ENCODE data around the gene ELAC1.

ELAC1 gene, protein sequence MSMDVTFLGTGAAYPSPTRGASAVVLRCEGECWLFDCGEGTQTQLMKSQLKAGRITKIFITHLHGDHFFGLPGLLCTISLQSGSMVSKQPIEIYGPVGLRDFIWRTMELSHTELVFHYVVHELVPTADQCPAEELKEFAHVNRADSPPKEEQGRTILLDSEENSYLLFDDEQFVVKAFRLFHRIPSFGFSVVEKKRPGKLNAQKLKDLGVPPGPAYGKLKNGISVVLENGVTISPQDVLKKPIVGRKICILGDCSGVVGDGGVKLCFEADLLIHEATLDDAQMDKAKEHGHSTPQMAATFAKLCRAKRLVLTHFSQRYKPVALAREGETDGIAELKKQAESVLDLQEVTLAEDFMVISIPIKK

GRCh38 chr18:50967714-50968661 lies at the start of gene ELAC1:
ELAC1 (plus strand) TSS chr18:50968040; CDS start chr18:50974405, 6,365 bp downstream.
- no peaks in the 10 kb centered on the region for H3K27me3 ChIP-seq (ENCODE audit: insufficient read depth, low read length)
- H3K79me2 ChIP-seq (ENCODE audit: control insufficient read depth, insufficient read depth, low read length, unreplicated experiment) = peaks cover 19% of the 10 kb centered on the region
- peak within 1 kb of the TSS; percentile 89 for H3K4me3 ChIP-seq (ENCODE audit: low read depth, low read length)
- H3K4me1 ChIP-seq (ENCODE audit: control insufficient read depth, insufficient read depth, low read length, unreplicated experiment) = peaks cover 22% of the 10 kb centered on the region
- H3K36me3 ChIP-seq (ENCODE audit: insufficient read depth, low read length) = no peaks in the 10 kb centered on the region
- peak within 1 kb of the TSS; percentile 100 for H2AFZ ChIP-seq (ENCODE audit: low read length, unreplicated experiment)
- peak within 1 kb of the TSS; percentile 84 for H3K27ac ChIP-seq (ENCODE audit: low read depth, low read length)

- Histone ChIP-seq H3K4me1 (ENCODE audit: control insufficient read depth, insufficient read depth, low read length, unreplicated experiment) (peaks cover 14% of the 10 kb centered on the region), H3K4me3 (ENCODE audit: low read depth, low read length) (no peak overlapping the region), H3K27ac (ENCODE audit: low read depth, low read length) (no peak overlapping the region), H3K36me3 (ENCODE audit: insufficient read depth, low read length) (peaks cover 26% of the 10 kb centered on the region), H3K27me3 (ENCODE audit: insufficient read depth, low read length) (no peaks in the 10 kb centered on the region), H2AFZ (ENCODE audit: low read length, unreplicated experiment) (no peak overlapping the region), H3K79me2 (ENCODE audit: control insufficient read depth, insufficient read depth, low read length, unreplicated experiment) (no peaks in the 10 kb centered on the region)
These were observed 49.7 kb upstream of the ELAC1 start for GRCh38 chr18:50918153-50918552.

GRCh38 chr18:50924372-50924771 lies 43.5 kb upstream of the ELAC1 start:
- Histone ChIP-seq H3K79me2 (ENCODE audit: control insufficient read depth, insufficient read depth, low read length, unreplicated experiment) (no peaks in the 10 kb centered on the region), H3K4me3 (ENCODE audit: low read depth, low read length) (no peak overlapping the region), H3K27ac (ENCODE audit: low read depth, low read length) (no peak overlapping the region), H3K27me3 (ENCODE audit: insufficient read depth, low read length) (no peaks in the 10 kb centered on the region), H2AFZ (ENCODE audit: low read length, unreplicated experiment) (no peak overlapping the region), H3K4me1 (ENCODE audit: control insufficient read depth, insufficient read depth, low read length, unreplicated experiment) (peaks cover 4% of the 10 kb centered on the region), H3K36me3 (ENCODE audit: insufficient read depth, low read length) (peaks cover 48% of the 10 kb centered on the region)

DNA sequence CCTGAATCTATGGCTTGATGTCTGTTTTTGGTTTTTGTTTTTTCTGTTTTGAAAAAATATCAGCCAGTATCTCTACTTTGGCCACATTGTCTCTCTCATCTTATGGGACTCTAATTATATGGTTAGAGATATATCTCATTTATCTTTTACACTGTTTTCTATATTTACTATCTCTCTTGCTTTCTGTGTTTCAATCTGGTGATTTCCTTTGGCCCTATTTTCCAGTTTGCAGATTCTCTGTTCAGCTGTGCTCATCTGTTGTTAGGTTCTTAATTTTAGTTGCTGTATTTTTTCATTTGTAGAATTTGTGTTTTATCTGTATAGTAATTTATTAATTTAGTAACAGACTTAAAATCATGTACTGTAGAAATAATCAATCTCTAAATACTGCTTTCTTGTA lies 41.3 kb upstream of the ELAC1 start:
- Histone ChIP-seq H3K4me3 (ENCODE audit: low read depth, low read length) (no peak overlapping the region), H3K4me1 (ENCODE audit: control insufficient read depth, insufficient read depth, low read length, unreplicated experiment) (peaks cover 4% of the 10 kb centered on the region), H3K27me3 (ENCODE audit: insufficient read depth, low read length) (no peaks in the 10 kb centered on the region), H2AFZ (ENCODE audit: low read length, unreplicated experiment) (no peak overlapping the region), H3K27ac (ENCODE audit: low read depth, low read length) (no peak overlapping the region), H3K36me3 (ENCODE audit: insufficient read depth, low read length) (peaks cover 40% of the 10 kb centered on the region), H3K79me2 (ENCODE audit: control insufficient read depth, insufficient read depth, low read length, unreplicated experiment) (no peaks in the 10 kb centered on the region)

DNA sequence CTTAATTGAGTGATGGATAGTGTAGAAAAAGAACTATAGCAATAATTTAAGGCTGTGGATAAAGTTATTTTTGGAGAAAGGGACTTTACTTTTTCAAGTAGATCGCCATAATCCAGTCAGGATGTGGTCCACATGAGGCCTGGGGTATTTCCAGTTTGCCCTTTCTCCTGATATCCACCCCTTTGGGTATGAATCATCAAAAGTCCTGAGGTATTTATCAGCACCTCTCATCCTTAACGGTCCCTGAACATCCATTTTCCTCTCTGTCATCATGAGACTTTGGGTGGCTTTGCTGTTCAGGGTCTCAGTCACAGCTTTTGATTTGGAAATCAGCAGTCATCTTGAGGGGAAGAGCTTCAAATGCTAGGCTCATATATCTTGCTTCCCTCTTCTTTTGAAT lies 39.3 kb upstream of the ELAC1 start:
- Histone ChIP-seq H3K36me3 (ENCODE audit: insufficient read depth, low read length) (peaks cover 32% of the 10 kb centered on the region), H3K4me3 (ENCODE audit: low read depth, low read length) (no peak overlapping the region), H3K27me3 (ENCODE audit: insufficient read depth, low read length) (no peaks in the 10 kb centered on the region), H2AFZ (ENCODE audit: low read length, unreplicated experiment) (no peak overlapping the region), H3K27ac (ENCODE audit: low read depth, low read length) (no peak overlapping the region), H3K4me1 (ENCODE audit: control insufficient read depth, insufficient read depth, low read length, unreplicated experiment) (peaks cover 4% of the 10 kb centered on the region), H3K79me2 (ENCODE audit: control insufficient read depth, insufficient read depth, low read length, unreplicated experiment) (no peaks in the 10 kb centered on the region)

DNA sequence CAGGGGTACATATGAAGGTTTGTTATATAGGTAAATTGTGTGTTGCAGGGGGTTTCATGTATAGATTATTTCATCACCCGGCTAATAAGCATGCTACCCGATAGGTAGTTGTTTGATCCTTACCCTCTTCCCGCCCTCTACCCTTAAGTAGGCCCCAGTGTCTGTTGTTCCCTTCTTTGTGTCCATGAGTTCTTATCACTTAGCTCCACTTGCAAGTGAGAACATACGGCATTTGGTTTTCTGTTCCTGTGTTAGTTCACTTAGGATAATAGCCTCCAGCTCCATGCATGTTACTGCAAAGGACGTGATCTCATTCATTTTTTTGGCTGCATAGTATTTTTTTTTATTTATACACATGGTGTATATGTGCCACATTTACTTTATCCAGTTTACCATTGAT lies 34.2 kb upstream of the ELAC1 start:
- Histone ChIP-seq H3K79me2 (ENCODE audit: control insufficient read depth, insufficient read depth, low read length, unreplicated experiment) (no peaks in the 10 kb centered on the region), H3K4me1 (ENCODE audit: control insufficient read depth, insufficient read depth, low read length, unreplicated experiment) (peaks cover 1% of the 10 kb centered on the region), H3K36me3 (ENCODE audit: insufficient read depth, low read length) (no peaks in the 10 kb centered on the region), H3K27ac (ENCODE audit: low read depth, low read length) (no peak overlapping the region), H3K27me3 (ENCODE audit: insufficient read depth, low read length) (no peaks in the 10 kb centered on the region), H2AFZ (ENCODE audit: low read length, unreplicated experiment) (no peak overlapping the region), H3K4me3 (ENCODE audit: low read depth, low read length) (no peak overlapping the region)

- no peak overlapping the region for H3K27ac ChIP-seq (ENCODE audit: low read depth, low read length)
- H3K36me3 ChIP-seq (ENCODE audit: insufficient read depth, low read length) = no peaks in the 10 kb centered on the region
- no peak overlapping the region for H3K4me3 ChIP-seq (ENCODE audit: low read depth, low read length)
- H2AFZ ChIP-seq (ENCODE audit: low read length, unreplicated experiment) = no peak overlapping the region
- H3K4me1 ChIP-seq (ENCODE audit: control insufficient read depth, insufficient read depth, low read length, unreplicated experiment) = no peaks in the 10 kb centered on the region
- no peaks in the 10 kb centered on the region for H3K79me2 ChIP-seq (ENCODE audit: control insufficient read depth, insufficient read depth, low read length, unreplicated experiment)
- H3K27me3 ChIP-seq (ENCODE audit: insufficient read depth, low read length) = no peaks in the 10 kb centered on the region
These were observed 33.2 kb upstream of the ELAC1 start for GRCh38 chr18:50934545-50935211.

- Histone ChIP-seq H3K27me3 (ENCODE audit: insufficient read depth, low read length) (no peaks in the 10 kb centered on the region), H3K79me2 (ENCODE audit: control insufficient read depth, insufficient read depth, low read length, unreplicated experiment) (no peaks in the 10 kb centered on the region), H3K4me3 (ENCODE audit: low read depth, low read length) (no peak overlapping the region), H3K4me1 (ENCODE audit: control insufficient read depth, insufficient read depth, low read length, unreplicated experiment) (no peaks in the 10 kb centered on the region), H3K36me3 (ENCODE audit: insufficient read depth, low read length) (peaks cover 5% of the 10 kb centered on the region; the same call in 1 of the 2 replicates), H2AFZ (ENCODE audit: low read length, unreplicated experiment) (no peak overlapping the region), H3K27ac (ENCODE audit: low read depth, low read length) (no peak overlapping the region)
These were observed 32.2 kb upstream of the ELAC1 start for GRCh38 chr18:50935493-50936191.

DNA sequence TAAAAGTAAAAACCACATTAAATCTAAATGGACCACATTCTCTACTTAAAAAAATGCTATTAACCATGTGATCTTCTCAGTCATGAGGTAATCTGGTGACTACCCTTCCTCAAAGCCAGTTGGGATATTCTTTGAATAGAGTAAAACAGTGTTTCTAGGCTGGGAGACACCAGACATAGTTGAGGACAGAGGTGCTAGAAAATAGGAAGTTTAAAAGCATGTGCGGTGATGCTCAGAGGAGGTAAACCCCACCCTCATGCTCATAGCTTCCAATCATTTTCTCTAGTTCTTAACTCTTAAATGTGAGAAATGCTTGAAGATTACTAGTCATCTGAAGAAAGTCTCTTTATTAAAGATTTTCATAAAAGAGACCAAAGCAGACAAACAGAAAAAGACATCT lies 30.7 kb upstream of the ELAC1 start:
- Histone ChIP-seq H3K27ac (ENCODE audit: low read depth, low read length) (no peak overlapping the region), H3K27me3 (ENCODE audit: insufficient read depth, low read length) (no peaks in the 10 kb centered on the region), H3K4me3 (ENCODE audit: low read depth, low read length) (no peak overlapping the region), H3K79me2 (ENCODE audit: control insufficient read depth, insufficient read depth, low read length, unreplicated experiment) (no peaks in the 10 kb centered on the region), H2AFZ (ENCODE audit: low read length, unreplicated experiment) (no peak overlapping the region), H3K36me3 (ENCODE audit: insufficient read depth, low read length) (peaks cover 5% of the 10 kb centered on the region; the same call in 1 of the 2 replicates), H3K4me1 (ENCODE audit: control insufficient read depth, insufficient read depth, low read length, unreplicated experiment) (no peaks in the 10 kb centered on the region)

- no peak overlapping the region for H2AFZ ChIP-seq (ENCODE audit: low read length, unreplicated experiment)
- no peaks in the 10 kb centered on the region for H3K27me3 ChIP-seq (ENCODE audit: insufficient read depth, low read length)
- H3K36me3 ChIP-seq (ENCODE audit: insufficient read depth, low read length) = peaks cover 5% of the 10 kb centered on the region; the same call in 1 of the 2 replicates
- H3K79me2 ChIP-seq (ENCODE audit: control insufficient read depth, insufficient read depth, low read length, unreplicated experiment) = no peaks in the 10 kb centered on the region
- H3K27ac ChIP-seq (ENCODE audit: low read depth, low read length) = no peak overlapping the region
- no peaks in the 10 kb centered on the region for H3K4me1 ChIP-seq (ENCODE audit: control insufficient read depth, insufficient read depth, low read length, unreplicated experiment)
- no peak overlapping the region for H3K4me3 ChIP-seq (ENCODE audit: low read depth, low read length)
These were observed 28.9 kb upstream of the ELAC1 start for GRCh38 chr18:50938912-50939311.

All from ACC112 (cell line).